Testis (tissue), 2 donors: ENCODE results near the gene VAV2.

ENCODE experiments used
- CTCF ChIP-seq, 3 experiments: fragments of 450-650 bp in 2 of 3; fragments of 200-600 bp in 1 of 3; sonication (generic) in 1 of 3; IDR thresholded peaks; one replicate each; pipeline ENCODE4 v1.5.1; 2016 to 2019; ENCODE audit warnings: antibody characterized with exemption in 3 of 3, mild to moderate bottlenecking in 2 of 3, moderate library complexity in 1 of 3
- POLR2A ChIP-seq: fragments of 450-650 bp; IDR thresholded peaks from one replicate; pipeline ENCODE4 v1.6.1; 2017; ENCODE audit warnings: antibody characterized with exemption, mild to moderate bottlenecking, moderate library complexity

- TF ChIP-seq CTCF (IDR thresholded peaks at IDR 0.05): no peak
- no peak for TF ChIP-seq POLR2A
These were observed 30.6 kb downstream of the VAV2 start for GRCh38 chr9:133961226-133962165.
